HG03159 (cell line): Measurements from ENCODE around the gene FAHD2A.
"Not testable (repeated sequence)": the region's sequence is repeated elsewhere in the genome, so short reads cannot be mapped to it uniquely, and the experiment has no call there.

Experiments used
- ATAC-seq: cut with Tn5 transposase; IDR thresholded peaks from one replicate; pipeline ENCODE4 v1.9.1; 2021; ENCODE audit warnings: mild to moderate bottlenecking, moderate library complexity; ENCODE audit not compliant: unreplicated experiment

FAHD2A gene

DNA sequence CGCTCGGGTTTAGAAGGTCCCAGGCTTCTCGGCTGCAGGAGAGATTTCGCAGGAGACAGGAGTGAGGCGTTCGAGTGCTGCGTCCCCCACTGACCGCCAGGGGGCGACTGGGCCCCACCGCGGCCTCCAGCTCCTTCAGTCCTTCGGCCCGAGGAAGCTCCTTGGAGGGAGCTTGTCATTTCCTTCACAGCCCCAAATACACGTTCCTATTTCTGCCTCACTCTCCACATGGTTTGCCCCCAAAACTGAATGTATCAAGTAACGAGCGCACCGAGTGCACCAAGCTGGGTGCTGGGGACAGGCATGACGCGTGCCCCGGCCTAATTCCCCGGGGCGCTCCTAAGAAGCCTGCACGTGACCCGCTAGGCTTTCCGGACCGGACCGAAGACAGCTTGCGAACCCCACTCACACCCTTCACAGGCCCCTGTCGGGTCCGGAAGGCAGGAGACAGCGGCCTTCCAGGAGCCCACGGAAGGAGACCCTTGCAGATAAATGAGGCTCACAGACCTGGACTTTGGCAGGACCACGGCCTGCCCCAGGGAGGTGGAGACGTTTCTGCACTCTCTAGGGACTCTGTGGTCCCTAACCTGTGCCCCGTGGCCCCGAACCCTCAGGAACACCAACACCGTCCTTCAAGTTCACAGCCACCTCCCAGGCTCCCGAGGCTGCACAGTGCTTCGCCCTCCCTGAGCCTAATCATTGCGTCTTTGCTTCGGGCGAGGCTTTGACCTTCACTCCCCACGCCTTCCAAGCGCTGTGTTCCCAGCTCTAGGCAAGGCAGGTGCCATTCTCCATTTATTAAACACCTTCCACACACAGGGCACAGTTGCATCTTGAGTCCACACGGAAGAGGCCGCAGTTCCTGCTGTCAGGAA lies 13.0 kb upstream of the FAHD2A start:
- peak; percentile 62 for ATAC-seq

DNA sequence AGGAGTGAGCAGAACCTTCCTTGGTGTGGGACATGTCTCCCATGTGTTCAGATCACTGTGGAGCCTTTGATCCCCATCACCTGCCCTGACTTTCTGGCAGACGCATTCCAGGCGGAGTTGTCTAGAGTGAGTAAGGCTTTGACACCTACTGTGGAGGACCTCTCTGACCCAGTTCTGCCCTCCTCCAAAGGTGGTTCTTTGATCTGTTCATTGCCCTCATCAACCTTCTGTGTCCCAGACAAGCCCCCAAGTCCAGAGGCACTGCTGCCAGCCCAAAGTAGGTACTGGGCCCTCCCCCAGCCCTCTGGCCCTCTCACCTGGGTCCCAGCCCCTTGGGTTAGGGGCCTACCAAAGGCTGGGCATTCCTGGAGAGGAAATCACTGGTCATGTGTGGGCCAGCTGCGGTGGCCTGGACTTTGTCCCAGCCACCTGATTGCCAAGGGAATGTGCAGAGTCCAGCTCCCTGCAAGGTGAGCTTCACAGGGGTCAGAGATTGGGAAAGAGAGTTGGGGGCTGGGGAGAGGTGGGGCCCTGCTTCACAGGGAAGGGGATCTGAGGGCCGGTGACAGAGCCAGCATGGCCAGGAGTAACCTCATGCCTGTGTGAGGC lies 12.1 kb upstream of the FAHD2A start:
- ATAC-seq, result no peak

GRCh38 chr2:95390881-95391321 lies 11.6 kb upstream of the FAHD2A start:
- no peak for ATAC-seq

DNA sequence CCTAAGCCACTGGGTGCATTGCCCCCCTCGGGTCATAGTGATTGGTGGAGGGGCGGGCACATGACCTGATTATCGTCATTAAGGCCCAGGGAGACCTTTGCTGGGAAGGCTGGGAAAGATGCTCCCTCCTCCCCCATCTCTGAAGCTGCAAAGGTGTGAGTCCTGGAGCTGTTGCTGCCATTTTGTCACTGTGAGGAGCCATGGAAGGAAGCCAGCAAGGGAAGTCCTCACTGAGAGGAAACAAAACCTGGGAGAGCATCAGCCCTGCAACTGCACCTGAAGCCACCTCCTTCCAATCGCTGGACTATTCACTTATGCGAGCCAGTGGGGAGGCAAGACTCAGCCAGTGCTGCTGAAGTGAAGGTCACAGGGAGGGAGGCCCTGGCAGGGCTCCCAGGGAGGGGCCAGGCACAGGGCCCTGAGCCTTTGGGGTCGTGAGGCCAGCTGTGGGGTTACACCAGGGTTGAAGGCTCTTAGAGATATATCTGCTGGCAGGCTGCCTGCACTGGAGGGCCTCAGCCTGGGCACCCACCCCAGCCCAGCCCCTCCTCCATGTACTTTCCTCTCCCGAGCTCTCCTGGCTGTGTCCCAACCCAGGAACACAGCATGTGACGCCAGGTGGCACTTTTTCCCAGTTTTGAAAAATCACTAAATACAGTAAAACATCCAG lies 10.7 kb upstream of the FAHD2A start:
- no peak for ATAC-seq

GRCh38 chr2:95392320-95392719 lies 10.2 kb upstream of the FAHD2A start:
- no peak for ATAC-seq

DNA sequence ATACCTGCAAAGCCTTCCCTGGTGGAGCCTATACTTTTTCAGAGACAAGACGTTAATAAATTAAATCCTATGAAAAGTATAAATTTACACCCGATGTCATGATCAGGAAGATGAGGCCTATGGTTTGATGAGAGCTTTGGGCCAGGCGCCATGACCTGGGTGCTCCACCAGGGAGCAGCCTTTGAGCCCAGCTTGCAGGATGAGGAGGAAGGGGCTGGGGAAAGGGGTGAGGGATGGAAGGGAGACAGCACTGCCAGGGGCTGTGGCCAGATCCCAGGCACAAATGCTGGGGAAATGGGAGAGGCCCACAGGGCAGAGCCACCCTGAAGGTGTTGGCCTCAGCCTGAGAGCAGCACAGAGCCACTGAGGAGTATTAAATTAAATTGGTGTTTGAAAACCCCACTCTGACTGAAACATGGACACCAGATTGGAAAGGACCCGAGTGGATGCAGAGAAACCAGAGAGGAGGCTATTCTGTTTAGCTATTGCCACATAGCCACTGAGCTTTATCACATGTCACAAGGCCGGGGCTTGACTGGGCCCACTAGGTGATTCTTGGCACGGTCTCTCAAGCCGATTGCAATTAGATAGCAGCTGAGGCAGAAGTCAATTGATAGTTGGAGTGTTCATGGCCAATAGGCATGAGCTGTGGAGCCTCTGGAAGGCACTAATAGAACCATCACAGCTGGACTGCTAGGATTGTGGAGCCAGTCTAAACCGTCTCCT lies 9.6 kb upstream of the FAHD2A start:
- ATAC-seq, result no peak

DNA sequence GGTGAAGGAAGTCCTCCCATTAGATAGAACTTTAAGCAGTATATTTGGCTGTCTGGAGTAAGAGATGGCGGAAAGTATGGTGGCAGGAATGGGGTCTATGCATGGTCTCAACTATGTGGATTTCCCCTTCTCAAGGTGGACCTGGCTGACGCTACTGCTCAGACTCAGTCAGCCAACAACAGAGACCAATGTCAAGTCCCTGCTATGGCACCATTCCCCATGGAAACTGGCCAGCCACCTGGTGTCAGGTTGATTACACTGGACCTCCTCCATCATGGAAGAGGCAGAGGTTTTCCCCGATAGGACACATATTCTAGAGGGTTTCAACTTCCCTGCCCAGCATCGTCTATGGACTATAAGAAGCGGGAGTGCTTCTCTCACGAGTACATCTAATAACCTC lies 8.6 kb upstream of the FAHD2A start:
- no peak for ATAC-seq

GRCh38 chr2:95399061-95399460 lies 3.4 kb upstream of the FAHD2A start:
- ATAC-seq, result no peak

DNA sequence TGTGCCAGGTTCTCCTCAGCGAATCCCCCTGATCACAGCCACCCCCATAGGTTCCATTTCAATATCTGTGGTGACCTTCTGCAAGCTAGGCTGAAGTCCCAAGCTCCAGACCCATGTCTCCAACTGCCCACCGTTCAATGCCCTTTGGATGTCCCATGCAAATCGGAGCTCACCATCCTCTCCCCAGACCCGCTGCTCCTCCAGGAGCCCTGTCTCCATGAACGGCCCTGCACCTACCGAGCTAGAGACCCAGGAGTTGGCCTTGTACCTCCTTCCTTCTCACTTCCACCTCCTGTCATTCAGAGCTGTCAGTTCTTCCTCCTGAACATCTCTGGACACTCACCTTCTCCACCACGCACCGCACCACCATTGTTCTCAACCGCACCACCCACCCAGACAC lies 1.0 kb upstream of the FAHD2A start:
- ATAC-seq, result no peak

GRCh38 chr2:95402004-95402369 lies 521 bp upstream of the FAHD2A start:
- peak; percentile 26 for ATAC-seq

DNA sequence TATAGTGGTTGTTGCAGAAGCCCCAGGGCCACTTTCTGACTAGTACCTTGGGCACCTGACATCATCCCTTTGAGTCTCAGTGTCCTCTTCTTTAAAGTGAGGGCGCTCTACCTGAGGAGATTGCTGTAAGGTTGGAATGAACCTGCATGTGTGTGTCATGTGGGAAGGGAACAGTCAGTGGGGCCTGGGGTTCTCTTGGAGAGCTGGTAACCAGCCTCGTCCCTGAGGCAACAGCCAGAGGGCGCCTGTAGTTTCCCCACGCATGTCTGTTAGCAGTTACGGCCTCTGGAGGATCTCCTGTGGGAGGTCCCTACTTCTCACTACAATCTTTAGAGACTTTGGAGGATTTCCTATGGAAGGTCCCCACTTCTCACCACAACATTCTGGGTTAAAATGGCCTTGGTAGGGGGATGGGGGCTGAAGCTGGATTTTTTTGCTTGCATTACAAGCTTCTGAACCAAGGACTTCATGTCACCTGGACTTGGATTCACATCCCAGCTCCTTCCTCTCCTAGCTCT lies 755 bp downstream of the FAHD2A start:
- ATAC-seq, result peak; percentile 24

DNA sequence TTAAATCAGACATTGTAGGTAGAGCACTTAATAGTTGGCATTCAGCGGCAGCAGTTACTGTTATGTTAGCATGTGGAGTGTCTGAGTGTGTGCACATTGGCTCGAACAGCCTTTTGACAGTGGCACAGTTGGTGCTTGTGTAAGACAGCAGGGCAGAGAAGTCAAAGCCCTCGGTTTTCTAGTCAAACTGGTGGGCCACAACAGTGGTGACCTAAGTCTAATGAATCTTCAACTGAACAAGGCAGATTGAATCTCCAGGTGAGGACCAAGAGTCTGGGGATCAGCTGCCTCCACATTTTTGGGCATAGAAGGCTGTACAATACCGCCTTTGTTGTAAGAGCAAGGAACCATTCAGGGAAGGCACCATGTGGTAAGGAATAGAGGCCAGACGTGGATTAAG lies 1.3 kb downstream of the FAHD2A start:
- ATAC-seq, result not testable (repeated sequence)

DNA sequence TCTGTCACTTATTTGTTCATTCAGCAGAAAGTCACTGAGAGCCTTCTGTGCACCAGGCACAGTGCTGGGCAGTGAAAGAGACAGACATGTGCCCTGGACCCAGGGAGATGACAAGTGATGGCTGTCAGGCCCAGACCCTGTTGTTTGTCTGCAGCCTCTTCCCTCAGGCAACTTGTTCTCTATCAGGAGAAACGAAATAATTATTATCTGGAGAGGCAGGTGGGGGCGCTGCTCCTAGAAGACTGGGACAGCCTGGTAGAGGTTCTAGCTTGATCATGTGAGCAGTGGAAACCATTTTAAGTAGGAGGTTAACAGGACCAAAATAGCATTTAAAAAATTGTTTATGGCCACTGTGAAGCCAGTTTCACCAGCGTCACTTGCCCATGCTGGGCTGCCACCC lies 2.2 kb downstream of the FAHD2A start:
- not testable (repeated sequence) for ATAC-seq

DNA sequence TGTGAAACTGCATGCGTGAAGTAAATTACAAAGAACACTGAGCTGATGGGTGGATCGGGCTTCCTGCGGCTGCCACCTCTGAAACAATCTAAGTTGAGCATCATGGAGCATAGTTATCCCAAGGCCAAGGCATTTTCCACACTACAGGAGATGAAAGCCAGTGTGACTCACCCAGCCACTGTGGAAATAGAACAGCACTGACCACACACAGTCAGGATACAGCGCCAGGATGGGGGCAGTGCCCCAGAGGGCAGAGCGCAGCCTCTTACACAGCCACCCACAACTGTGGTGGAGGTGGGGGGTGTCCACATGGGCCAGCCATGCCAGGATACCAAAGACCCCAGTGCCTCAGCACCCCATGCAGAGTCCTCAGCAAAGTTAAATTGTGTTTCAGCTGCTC lies 8.7 kb downstream of the FAHD2A start:
- not testable (repeated sequence) for ATAC-seq

- peak; percentile 84 for ATAC-seq
These were observed 11.6 kb downstream of the FAHD2A start for GRCh38 chr2:95414015-95414594.

- ATAC-seq, result not testable (repeated sequence)
These were observed 12.6 kb downstream of the FAHD2A start for GRCh38 chr2:95415138-95415537.

DNA sequence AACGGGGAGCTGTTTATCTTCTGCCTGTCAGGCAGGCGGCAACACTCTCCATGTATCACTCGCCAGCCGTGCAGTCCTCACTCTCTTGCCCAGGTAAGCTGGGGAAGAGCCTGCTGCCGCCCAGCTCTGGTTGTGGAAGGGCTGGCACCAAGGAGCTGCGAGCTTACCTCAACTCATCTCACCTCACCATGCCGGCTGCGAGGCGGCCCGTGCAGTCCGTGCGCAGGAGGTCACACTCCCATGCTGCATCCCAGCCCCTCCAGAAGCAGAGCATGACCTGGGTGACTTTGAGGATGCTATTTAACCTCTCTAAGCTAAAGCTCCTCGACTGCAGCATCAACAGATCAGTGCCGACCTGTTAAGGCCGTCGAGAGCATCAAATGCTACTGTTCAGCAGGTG lies 13.1 kb downstream of the FAHD2A start:
- ATAC-seq, result not testable (repeated sequence)

DNA sequence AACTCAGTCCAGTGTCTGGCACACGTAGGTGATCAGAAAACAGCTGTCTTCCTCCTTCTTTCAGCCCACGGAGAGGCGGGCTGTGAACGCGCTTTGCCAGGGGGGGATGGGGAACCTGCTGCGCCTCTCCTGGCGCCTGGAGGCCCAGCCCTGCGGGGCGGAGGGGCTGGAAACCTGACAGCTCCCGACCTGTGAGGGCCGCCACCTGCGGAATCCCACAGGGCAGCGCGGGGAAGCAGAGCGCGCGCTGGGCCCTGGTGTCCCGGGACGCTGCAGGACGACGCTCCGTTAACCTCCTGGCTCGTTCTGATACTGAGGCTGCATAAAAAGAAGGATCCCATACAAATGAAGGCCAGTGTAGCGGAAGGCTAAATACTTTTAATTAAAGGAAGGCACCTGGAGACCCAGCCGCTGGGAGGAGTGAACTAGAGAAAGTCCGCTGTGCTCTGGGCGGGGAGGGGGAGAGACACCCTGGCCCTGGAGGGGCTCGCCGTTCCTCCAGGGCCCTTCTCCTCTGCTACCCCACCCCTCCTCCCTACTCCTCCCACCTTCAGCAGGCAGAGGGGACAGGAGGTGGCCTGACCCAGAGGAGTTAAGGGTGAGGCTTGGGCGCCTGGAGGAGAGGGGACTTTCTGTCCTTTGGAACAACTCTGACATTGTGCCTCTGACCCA lies 24.8 kb downstream of the FAHD2A start:
- ATAC-seq, result not testable (repeated sequence)

DNA sequence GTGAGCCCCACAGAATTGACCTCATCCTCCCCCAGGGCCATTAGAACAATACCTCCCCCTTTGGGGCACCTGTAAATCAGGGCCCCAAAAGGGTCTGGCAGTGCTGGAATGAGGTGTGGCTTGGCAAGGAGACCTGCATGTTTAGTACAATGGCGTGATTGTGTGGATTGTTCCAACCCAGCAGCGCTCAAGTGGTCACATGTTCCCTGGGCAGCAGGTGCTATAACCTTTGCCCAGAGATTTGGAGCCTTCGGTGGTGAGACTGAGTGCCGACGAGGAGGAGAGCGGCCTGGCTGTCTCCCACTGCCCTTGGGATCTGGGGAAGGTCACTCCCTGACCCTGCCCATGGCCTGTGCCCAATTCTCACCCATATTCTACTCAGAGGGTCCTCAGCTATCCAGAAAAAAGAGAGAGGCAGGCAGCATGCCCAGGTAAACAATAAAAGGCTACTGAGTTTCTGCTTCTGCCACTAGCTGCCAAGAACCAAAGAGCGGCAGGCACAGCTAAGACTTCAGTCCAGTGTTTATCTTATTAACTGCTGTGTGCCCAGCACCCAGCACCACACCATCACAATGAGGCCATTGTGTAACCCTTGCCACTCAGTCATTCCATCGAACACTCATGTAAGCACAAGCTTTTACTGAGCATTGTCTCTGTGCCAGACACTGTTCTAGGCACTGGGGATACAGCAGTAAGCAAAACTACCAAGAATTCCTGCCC lies 27.4 kb downstream of the FAHD2A start:
- not testable (repeated sequence) for ATAC-seq
